Lung (tissue), 12 donors: ENCODE measurements around the gene NOL12. TPM values are rescaled to one million over a fixed set of nuclear protein-coding genes. Genes with fewer than 3 reads are reported as not detected.

Source experiments
- ATAC-seq: fragments of 200-7000 bp; cut with Tn5 transposase; one replicate; pipeline ENCODE4 v1.9.1; 2020; ENCODE audit warnings: moderate number of reproducible peaks; ENCODE audit not compliant: insufficient read depth, low FRiP score
- DNase-seq, 3 donors: peaks; one replicate each; pipeline ENCODE4 v3.0.0-alpha.2; 2013 to 2017
- H3K27ac ChIP-seq, 2 donors: one replicate each; pipeline ENCODE4 v1.5.1; 2013; ENCODE audit warnings: mild to moderate bottlenecking in 2 of 2, moderate library complexity in 2 of 2, control low read depth in 1 of 2, inconsistent platforms in 1 of 2, low read depth in 1 of 2, low read length in 1 of 2
- H3K27me3 ChIP-seq, 3 donors: one replicate each; pipeline ENCODE4 v1.5.1; 2013; ENCODE audit warnings: low read length in 2 of 3; ENCODE audit not compliant: control insufficient read depth in 3 of 3, insufficient read depth in 3 of 3
- H3K36me3 ChIP-seq, 4 donors: one replicate each; pipeline ENCODE4 v1.5.1; 2013; ENCODE audit warnings: low read length in 4 of 4, mild to moderate bottlenecking in 1 of 4, moderate library complexity in 1 of 4; ENCODE audit not compliant: control insufficient read depth in 4 of 4, insufficient read depth in 4 of 4
- H3K4me1 ChIP-seq, 5 donors: one replicate each; pipeline ENCODE4 v1.5.1; 2013; ENCODE audit warnings: low read length in 5 of 5, mild to moderate bottlenecking in 2 of 5, moderate library complexity in 1 of 5; ENCODE audit not compliant: control insufficient read depth in 5 of 5, insufficient read depth in 5 of 5
- H3K4me3 ChIP-seq: one replicate; pipeline ENCODE4 v1.5.1; 2013; ENCODE audit warnings: mild to moderate bottlenecking, control low read depth, moderate library complexity
- H3K9ac ChIP-seq, 2 donors: one replicate each; pipeline ENCODE4 v1.5.1; 2013; ENCODE audit warnings: low read length in 2 of 2, control low read depth in 1 of 2; ENCODE audit not compliant: insufficient read depth in 1 of 2
- H3K9me3 ChIP-seq, 4 donors: one replicate each; pipeline ENCODE4 v1.5.1; 2013; ENCODE audit warnings: low read length in 3 of 4, mild to moderate bottlenecking in 1 of 4, moderate library complexity in 1 of 4; ENCODE audit not compliant: control insufficient read depth in 4 of 4, insufficient read depth in 3 of 4
- WGBS, 2 donors: extraction: QIAGEN DNeasy Blood & Tissue Kit; methylation state at CpG; one replicate each; pipeline ENCODE4 v1.1.7; 2013; 5-methylcytosine and 5-hydroxymethylcytosine counted together
- polyA plus RNA-seq, 2 donors: library from polyadenylated mRNA; stranded (reverse); fragments of 200-250 nt; gene quantifications; one replicate each; pipeline ENCODE4 v1.2.1, GENCODE V29; 2013
- total RNA-seq, 2 donors: library from RNA; depleted of rRNA in 1 of 2; stranded (reverse); fragments of >200 nt in 1 of 2; gene quantifications; one replicate each; pipeline ENCODE4 v1.2.1, GENCODE V29; 2014 to 2021
- TF ChIP-seq, protein P1 (sequence below): IDR thresholded peaks from 2 replicates; pipeline ENCODE4 v1.5.1; 2012; ENCODE audit warnings: mild to moderate bottlenecking; ENCODE audit errors: control extremely low read depth, extremely low read depth
- donor health status: control.
- donor health status: control.
- donor health status: Bipolar disorder and iron deficiency.
- donor health status: healthy.
- donor health status: DM: yes; HTN: yes; CAD: no.

NOL12 gene
- total and polyA plus RNA-seq, 4 donors, result 14.5 to 37.0 (median 29.5) TPM

DNA sequence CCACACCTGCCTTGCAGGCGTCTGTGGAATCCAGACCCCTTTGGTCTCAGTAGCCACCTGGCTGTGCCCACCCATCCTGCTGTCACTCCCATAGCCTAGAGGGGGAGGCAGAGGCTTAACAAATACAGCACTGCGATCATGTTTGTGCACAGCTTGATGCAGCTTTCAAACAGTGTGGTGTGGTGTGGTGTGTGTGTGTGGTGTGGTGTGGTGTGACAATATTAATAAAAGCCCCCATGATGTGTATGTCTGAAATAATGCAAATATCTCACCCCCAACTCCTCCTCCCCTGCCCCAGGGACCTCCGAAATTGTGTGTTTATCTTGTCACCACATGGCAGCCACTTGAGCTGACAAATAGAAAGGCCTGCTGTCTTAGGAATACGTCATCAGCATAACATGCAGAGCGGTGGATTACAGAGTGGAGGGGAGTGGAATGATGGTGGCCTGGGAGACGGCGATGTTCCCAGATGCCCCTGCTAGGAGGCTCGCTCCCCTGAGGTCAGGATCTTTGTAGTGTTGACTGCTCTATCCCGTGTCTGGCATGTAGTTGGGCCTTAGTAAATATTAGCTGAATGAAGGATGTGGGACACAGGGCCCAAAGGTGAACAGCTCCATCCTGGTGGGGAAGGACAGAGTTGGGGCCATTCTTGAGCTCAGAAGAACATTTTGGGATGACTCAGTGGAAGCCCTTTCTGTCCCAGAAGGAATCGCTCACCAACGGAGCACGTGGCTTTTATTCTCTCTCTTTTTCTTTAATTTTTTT, 24.8 kb upstream of the NOL12 start:
- DNase-seq (peak; percentile 71 to 81 (median 75)), ATAC-seq (no peak)
- H3K4me3 ChIP-seq, result no peak overlapping the region
- H3K27ac ChIP-seq, result peak overlapping the region; percentile 28 to 68
- TF ChIP-seq, protein P1, sequence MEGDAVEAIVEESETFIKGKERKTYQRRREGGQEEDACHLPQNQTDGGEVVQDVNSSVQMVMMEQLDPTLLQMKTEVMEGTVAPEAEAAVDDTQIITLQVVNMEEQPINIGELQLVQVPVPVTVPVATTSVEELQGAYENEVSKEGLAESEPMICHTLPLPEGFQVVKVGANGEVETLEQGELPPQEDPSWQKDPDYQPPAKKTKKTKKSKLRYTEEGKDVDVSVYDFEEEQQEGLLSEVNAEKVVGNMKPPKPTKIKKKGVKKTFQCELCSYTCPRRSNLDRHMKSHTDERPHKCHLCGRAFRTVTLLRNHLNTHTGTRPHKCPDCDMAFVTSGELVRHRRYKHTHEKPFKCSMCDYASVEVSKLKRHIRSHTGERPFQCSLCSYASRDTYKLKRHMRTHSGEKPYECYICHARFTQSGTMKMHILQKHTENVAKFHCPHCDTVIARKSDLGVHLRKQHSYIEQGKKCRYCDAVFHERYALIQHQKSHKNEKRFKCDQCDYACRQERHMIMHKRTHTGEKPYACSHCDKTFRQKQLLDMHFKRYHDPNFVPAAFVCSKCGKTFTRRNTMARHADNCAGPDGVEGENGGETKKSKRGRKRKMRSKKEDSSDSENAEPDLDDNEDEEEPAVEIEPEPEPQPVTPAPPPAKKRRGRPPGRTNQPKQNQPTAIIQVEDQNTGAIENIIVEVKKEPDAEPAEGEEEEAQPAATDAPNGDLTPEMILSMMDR, result peak; percentile 24
- H3K36me3 ChIP-seq, result peaks cover 0 to 11% (median 3%) of the 10 kb centered on the region in 4 donors
- no peaks in the 10 kb centered on the region for H3K9me3 ChIP-seq
- WGBS, 2 donors, result 61 to 68% methylated on average over 12 of the region's 12 CpGs
- H3K27me3 ChIP-seq, result no peaks in the 10 kb centered on the region
- H3K4me1 ChIP-seq, result peaks cover 5 to 34% (median 15%) of the 10 kb centered on the region in 5 donors
- H3K9ac ChIP-seq, result peak overlapping the region in 1 of 2 donors; percentile 74

DNA sequence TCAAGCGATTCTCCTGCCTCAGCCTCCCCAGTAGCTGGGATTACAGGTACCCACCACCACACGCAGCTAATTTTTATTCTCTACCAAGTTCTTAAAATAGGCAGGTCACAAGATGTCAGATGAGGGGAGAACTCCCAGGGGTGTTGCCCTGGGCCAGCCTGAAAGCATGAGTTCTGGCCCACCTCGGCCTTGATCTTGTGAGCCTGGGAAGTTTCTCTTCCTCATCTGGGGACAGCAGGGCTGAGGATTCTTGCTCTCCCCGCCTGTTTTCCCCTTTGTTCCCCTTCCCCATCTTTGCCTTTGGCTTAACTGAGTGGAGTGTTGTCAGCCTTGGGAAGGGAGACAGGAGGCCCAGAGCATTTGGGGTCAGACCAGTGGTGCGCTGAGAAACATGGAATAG, 24.1 kb upstream of the NOL12 start:
- TF ChIP-seq, protein P1, result no peak
- Histone ChIP-seq H3K4me1 (peaks cover 5 to 34% (median 15%) of the 10 kb centered on the region in 5 donors), H3K9me3 (no peaks in the 10 kb centered on the region), H3K4me3 (no peak overlapping the region), H3K9ac (no peak overlapping the region), H3K36me3 (peaks cover 0 to 16% (median 5%) of the 10 kb centered on the region in 4 donors), H3K27ac (no peak overlapping the region), H3K27me3 (no peaks in the 10 kb centered on the region)
- DNase-seq, result no peak
- WGBS, 2 donors, result 78 to 84% methylated on average over 5 of the region's 5 CpGs
- no peak for ATAC-seq

DNA sequence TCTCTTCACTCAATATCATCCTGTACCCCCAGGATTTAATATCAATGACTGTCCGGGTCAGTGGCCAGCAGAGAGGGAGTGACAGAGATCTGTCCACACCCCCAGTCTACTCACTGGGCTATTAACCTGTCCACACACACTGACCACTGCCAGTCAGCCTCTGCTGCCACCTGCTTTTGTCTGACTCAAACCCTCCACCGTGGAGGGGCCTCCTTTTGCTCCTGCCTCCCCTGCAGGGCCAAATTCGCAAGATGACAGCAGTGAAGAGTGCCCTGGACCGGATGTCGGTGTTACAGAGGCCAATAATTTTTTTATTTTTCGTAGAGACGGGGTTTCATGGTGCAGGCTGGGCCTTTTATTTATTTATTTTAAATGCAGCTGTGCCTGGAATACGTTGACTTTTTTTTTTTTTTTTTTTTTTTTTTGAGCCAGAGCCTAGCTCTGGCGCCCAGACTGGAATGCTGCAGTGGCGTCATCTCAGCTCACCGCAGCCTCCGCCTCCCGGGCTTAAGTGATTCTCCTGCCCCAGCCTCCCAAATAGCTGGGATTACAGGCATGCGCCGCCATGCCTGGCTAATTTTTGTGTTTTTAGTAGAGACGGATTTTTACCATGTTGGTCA, 22.5 kb upstream of the NOL12 start:
- peak; percentile 37 to 48 (median 43) for DNase-seq
- TF ChIP-seq, protein P1, result no peak
- Histone ChIP-seq H3K4me1 (peaks cover 0 to 26% (median 16%) of the 10 kb centered on the region in 5 donors), H3K27ac (no peak overlapping the region), H3K4me3 (no peak overlapping the region), H3K27me3 (no peaks in the 10 kb centered on the region), H3K9ac (no peak overlapping the region), H3K36me3 (peaks cover 0 to 16% (median 6%) of the 10 kb centered on the region in 4 donors), H3K9me3 (no peaks in the 10 kb centered on the region)
- ATAC-seq, result no peak
- WGBS, 2 donors, result 82 to 88% methylated on average over 16 of the region's 16 CpGs
